Right lobe of liver (tissue), 4 donors: ENCODE measurements around the gene GIGYF2.

ENCODE experiments used
- POLR2A ChIP-seq: fragments of 450-650 bp; IDR thresholded peaks from one replicate; pipeline ENCODE4 v1.6.1; 2017; ENCODE audit warnings: antibody characterized with exemption, mild to moderate bottlenecking
- TF ChIP-seq, protein P1 (sequence below), 4 donors: fragments of 200-600 bp in 3 of 4; fragments of 450-650 bp in 1 of 4; IDR thresholded peaks; one replicate each; pipeline versions ENCODE4 v1.5.1 to v1.8.0; 2016 to 2022; ENCODE audit warnings: antibody characterized with exemption in 4 of 4, mild to moderate bottlenecking in 2 of 4
- donor health status: DM: no; HTN: no; CAD: no.
- donor health status: DM: no; HTN: no; CAD: no.
- donor health status: DM: no; HTN: yes; CAD: no.

DNA sequence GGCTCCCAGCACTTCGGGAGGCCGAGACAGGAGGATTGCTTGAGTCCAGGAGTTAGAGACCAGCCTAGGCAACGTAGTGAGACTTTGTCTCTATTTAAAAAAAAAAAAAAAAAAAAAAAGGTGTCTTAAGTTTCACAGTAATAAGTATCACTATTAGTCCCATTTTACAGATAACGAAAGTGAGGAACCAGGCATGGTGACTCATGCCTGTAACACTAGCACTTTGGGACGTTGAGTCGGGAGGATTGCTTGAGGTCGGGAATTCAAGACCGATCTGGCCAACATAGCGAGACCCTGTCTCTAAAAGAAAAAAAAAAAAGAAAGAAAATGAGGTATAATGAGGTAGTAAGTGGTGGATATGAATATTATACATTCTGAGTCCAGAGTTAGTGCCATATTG lies 76.7 kb downstream of the GIGYF2 start:
- TF ChIP-seq, protein P1, sequence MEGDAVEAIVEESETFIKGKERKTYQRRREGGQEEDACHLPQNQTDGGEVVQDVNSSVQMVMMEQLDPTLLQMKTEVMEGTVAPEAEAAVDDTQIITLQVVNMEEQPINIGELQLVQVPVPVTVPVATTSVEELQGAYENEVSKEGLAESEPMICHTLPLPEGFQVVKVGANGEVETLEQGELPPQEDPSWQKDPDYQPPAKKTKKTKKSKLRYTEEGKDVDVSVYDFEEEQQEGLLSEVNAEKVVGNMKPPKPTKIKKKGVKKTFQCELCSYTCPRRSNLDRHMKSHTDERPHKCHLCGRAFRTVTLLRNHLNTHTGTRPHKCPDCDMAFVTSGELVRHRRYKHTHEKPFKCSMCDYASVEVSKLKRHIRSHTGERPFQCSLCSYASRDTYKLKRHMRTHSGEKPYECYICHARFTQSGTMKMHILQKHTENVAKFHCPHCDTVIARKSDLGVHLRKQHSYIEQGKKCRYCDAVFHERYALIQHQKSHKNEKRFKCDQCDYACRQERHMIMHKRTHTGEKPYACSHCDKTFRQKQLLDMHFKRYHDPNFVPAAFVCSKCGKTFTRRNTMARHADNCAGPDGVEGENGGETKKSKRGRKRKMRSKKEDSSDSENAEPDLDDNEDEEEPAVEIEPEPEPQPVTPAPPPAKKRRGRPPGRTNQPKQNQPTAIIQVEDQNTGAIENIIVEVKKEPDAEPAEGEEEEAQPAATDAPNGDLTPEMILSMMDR (IDR thresholded peaks at IDR 0.05): no peak
- no peak for TF ChIP-seq POLR2A
